ENCODE results near the gene RPL35A. TPM values are rescaled to one million over a fixed set of nuclear protein-coding genes. Genes with fewer than 3 reads are reported as not detected.
"Not testable (repeated sequence)": the region's sequence is repeated elsewhere in the genome, so short reads cannot be mapped to it uniquely, and the experiment has no call there.

Gene RPL35A
- total RNA-seq, 8 experiments from 2014 or later, result 997 to 3,157 (median 2,160) TPM

- ATAC-seq (replicated peaks in 6 of 8); H3K4me3 ChIP-seq; H3K27ac ChIP-seq; in situ Hi-C loops (cut with MboI; ENCODE audit: low pct_unique_long_range_greater_than_20kb in 2 of 9, low sequenced_read_pairs in 9 of 9, unreplicated experiment in 9 of 9); H3K4me1 ChIP-seq (replicated peaks in 1 of 2): not testable (repeated sequence)
- 90 to 100% (median 100%) methylated on average over 1 to 2 of the region's 3 CpGs; no CpG with 5 or more reads in 4 of the 10 experiments for WGBS, 10 experiments
Observed at GRCh38 chr3:197927578-197927977, 22.4 kb upstream of the RPL35A start.

GRCh38 chr3:197936819-197937384 lies 13.1 kb upstream of the RPL35A start:
- no peak overlapping the region for H3K27ac ChIP-seq
- WGBS, 10 experiments, result 63 to 93% (median 80%) methylated on average over 1 to 15 of the region's 15 CpGs

GRCh38 chr3:197940745-197941384 lies 9.1 kb upstream of the RPL35A start:
- 75 to 100% (median 89%) methylated on average over 1 of the region's 1 CpG; no CpG with 5 or more reads in 5 of the 10 experiments for WGBS, 10 experiments
- Histone ChIP-seq H3K4me3 (no peak overlapping the region), H3K4me1 (replicated peaks in 1 of 2) (no peaks in the 10 kb centered on the region), H3K27ac (no peak overlapping the region)
- in situ Hi-C loops (cut with MboI; ENCODE audit: low pct_unique_long_range_greater_than_20kb in 2 of 9, low sequenced_read_pairs in 9 of 9, unreplicated experiment in 9 of 9), result no loop called here
- no peak for ATAC-seq (replicated peaks in 6 of 8)

More at GRCh38 chr3:197936819-197937384, 13.1 kb upstream of the RPL35A start:
- Histone ChIP-seq H3K4me3 (no peak overlapping the region), H3K4me1 (replicated peaks in 1 of 2) (no peaks in the 10 kb centered on the region)
- ATAC-seq (replicated peaks in 6 of 8), result peak in 1 of 8 experiments; percentile 17
- in situ Hi-C loops (cut with MboI; ENCODE audit: low pct_unique_long_range_greater_than_20kb in 2 of 9, low sequenced_read_pairs in 9 of 9, unreplicated experiment in 9 of 9), result no loop called here

- in situ Hi-C loops (cut with MboI; ENCODE audit: low pct_unique_long_range_greater_than_20kb in 2 of 9, low sequenced_read_pairs in 9 of 9, unreplicated experiment in 9 of 9), result no loop called here
- no peak overlapping the region for H3K4me3 ChIP-seq
- no peaks in the 10 kb centered on the region for H3K4me1 ChIP-seq (replicated peaks in 1 of 2)
- H3K27ac ChIP-seq, result no peak overlapping the region
- WGBS, 10 experiments, result 0 to 92% (median 37%) methylated on average over 1 to 2 of the region's 2 CpGs; no CpG with 5 or more reads in 2 of the 10 experiments
- ATAC-seq (replicated peaks in 6 of 8), result peak in 3 of 8 experiments; percentile 67 to 79 (median 75)
Observed at GRCh38 chr3:197942956-197943556, 6.9 kb upstream of the RPL35A start.

- Histone ChIP-seq H3K27ac (peak overlapping the region in 1 of 2 donors; percentile 98), H3K4me1 (replicated peaks in 1 of 2) (peaks cover 12 to 22% of the 10 kb centered on the region in 2 donors), H3K4me3 (peak overlapping the region; percentile 53 to 61 (median 56))
- 3 to 46% (median 19%) methylated on average over 4 to 15 of the region's 17 CpGs for WGBS, 10 experiments
- peak in 2 of 8 experiments; percentile 3 to 9 for ATAC-seq (replicated peaks in 6 of 8)
- in situ Hi-C loops (cut with MboI; ENCODE audit: low pct_unique_long_range_greater_than_20kb in 2 of 9, low sequenced_read_pairs in 9 of 9, unreplicated experiment in 9 of 9), result no loop called here
Observed at GRCh38 chr3:197949191-197949777, 706 bp upstream of the RPL35A start.

GRCh38 chr3:197950677-197951061 lies 679 bp downstream of the RPL35A start:
- in situ Hi-C loops (cut with MboI; ENCODE audit: low pct_unique_long_range_greater_than_20kb in 2 of 9, low sequenced_read_pairs in 9 of 9, unreplicated experiment in 9 of 9), result no loop called here
- Histone ChIP-seq H3K4me3 (peak overlapping the region; percentile 53 to 61 (median 56)), H3K27ac (peak overlapping the region; percentile 98), H3K4me1 (replicated peaks in 1 of 2) (peaks cover 12 to 22% of the 10 kb centered on the region in 2 donors)
- no peak for ATAC-seq (replicated peaks in 6 of 8)
- 0 to 7% (median 0%) methylated on average over 1 to 11 of the region's 11 CpGs for WGBS, 10 experiments

GRCh38 chr3:197951392-197951990 lies 1.5 kb downstream of the RPL35A start:
- no peak overlapping the region for H3K27ac ChIP-seq
- peak overlapping the region; percentile 53 to 61 (median 56) for H3K4me3 ChIP-seq
- ATAC-seq (replicated peaks in 6 of 8), result no peak
- 52 to 98% (median 81%) methylated on average over 1 to 13 of the region's 21 CpGs; no CpG with 5 or more reads in 2 of the 10 experiments for WGBS, 10 experiments
- peaks cover 12 to 22% of the 10 kb centered on the region in 2 donors for H3K4me1 ChIP-seq (replicated peaks in 1 of 2)
- in situ Hi-C loops (cut with MboI; ENCODE audit: low pct_unique_long_range_greater_than_20kb in 2 of 9, low sequenced_read_pairs in 9 of 9, unreplicated experiment in 9 of 9), result no loop called here

- Histone ChIP-seq H3K4me1 (replicated peaks in 1 of 2) (peaks cover 12 to 22% of the 10 kb centered on the region in 2 donors), H3K4me3 (no peak overlapping the region), H3K27ac (no peak overlapping the region)
- in situ Hi-C loops (cut with MboI; ENCODE audit: low pct_unique_long_range_greater_than_20kb in 2 of 9, low sequenced_read_pairs in 9 of 9, unreplicated experiment in 9 of 9), result no loop called here
- WGBS, 10 experiments, result 60 to 97% (median 91%) methylated on average over 2 to 8 of the region's 9 CpGs
- no peak for ATAC-seq (replicated peaks in 6 of 8)
Observed at GRCh38 chr3:197952440-197952839, 2.5 kb downstream of the RPL35A start.

- no peak overlapping the region for H3K4me3 ChIP-seq
- peaks cover 12 to 24% of the 10 kb centered on the region in 2 donors for H3K4me1 ChIP-seq (replicated peaks in 1 of 2)
- 29 to 100% (median 92%) methylated on average over 3 to 5 of the region's 6 CpGs; no CpG with 5 or more reads in 1 of the 10 experiments for WGBS, 10 experiments
- in situ Hi-C loops (cut with MboI; ENCODE audit: low pct_unique_long_range_greater_than_20kb in 2 of 9, low sequenced_read_pairs in 9 of 9, unreplicated experiment in 9 of 9), result no loop called here
- H3K27ac ChIP-seq, result no peak overlapping the region
- ATAC-seq (replicated peaks in 6 of 8), result no peak
Observed at GRCh38 chr3:197953325-197953724, 3.3 kb downstream of the RPL35A start.

GRCh38 chr3:197953881-197954280 lies 3.9 kb downstream of the RPL35A start:
- peaks cover 12 to 30% of the 10 kb centered on the region in 2 donors for H3K4me1 ChIP-seq (replicated peaks in 1 of 2)
- WGBS, 10 experiments, result 22 to 97% (median 84%) methylated on average over 1 to 6 of the region's 7 CpGs; no CpG with 5 or more reads in 1 of the 10 experiments
- in situ Hi-C loops (cut with MboI; ENCODE audit: low pct_unique_long_range_greater_than_20kb in 2 of 9, low sequenced_read_pairs in 9 of 9, unreplicated experiment in 9 of 9), result no loop called here

GRCh38 chr3:197955892-197956477 lies 6.0 kb downstream of the RPL35A start:
- in situ Hi-C loops (cut with MboI; ENCODE audit: low pct_unique_long_range_greater_than_20kb in 2 of 9, low sequenced_read_pairs in 9 of 9, unreplicated experiment in 9 of 9), result no loop called here
- no peak for ATAC-seq (replicated peaks in 6 of 8)
- Histone ChIP-seq H3K4me1 (replicated peaks in 1 of 2) (peaks cover 17 to 34% of the 10 kb centered on the region in 2 donors), H3K4me3 (no peak overlapping the region), H3K27ac (no peak overlapping the region)
- 61 to 100% (median 84%) methylated on average over 1 to 4 of the region's 4 CpGs; no CpG with 5 or more reads in 2 of the 10 experiments for WGBS, 10 experiments

More at GRCh38 chr3:197953881-197954280, 3.9 kb downstream of the RPL35A start:
- Histone ChIP-seq H3K27ac (no peak overlapping the region), H3K4me3 (no peak overlapping the region)
- no peak for ATAC-seq (replicated peaks in 6 of 8)

GRCh38 chr3:197956626-197956988 lies 6.6 kb downstream of the RPL35A start:
- 80 to 100% (median 83%) methylated on average over 1 to 2 of the region's 2 CpGs; no CpG with 5 or more reads in 3 of the 10 experiments for WGBS, 10 experiments
- Histone ChIP-seq H3K27ac (no peak overlapping the region), H3K4me3 (no peak overlapping the region), H3K4me1 (replicated peaks in 1 of 2) (peaks cover 17 to 34% of the 10 kb centered on the region in 2 donors)
- no peak for ATAC-seq (replicated peaks in 6 of 8)
- in situ Hi-C loops (cut with MboI; ENCODE audit: low pct_unique_long_range_greater_than_20kb in 2 of 9, low sequenced_read_pairs in 9 of 9, unreplicated experiment in 9 of 9), result no loop called here

Measured in motor neuron (in vitro differentiated cells).